OCI-LY3 (cell line): ENCODE data around the gene PKNOX1.

Experiments
- EZH2phosphoT487 ChIP-seq: fragments of 200-600 bp; shearing (Covaris generic); IDR thresholded peaks from 2 replicates; pipeline ENCODE4 v1.6.1; 2018; ENCODE audit warnings: antibody characterized with exemption, mixed run types, low read depth
- TF ChIP-seq, protein P1 (sequence below): fragments of 200-600, 300-600 bp; sonication (generic); IDR thresholded peaks from 2 replicates; pipeline ENCODE4 v1.5.1; 2014; ENCODE audit warnings: antibody characterized with exemption, low read length, low read depth

DNA sequence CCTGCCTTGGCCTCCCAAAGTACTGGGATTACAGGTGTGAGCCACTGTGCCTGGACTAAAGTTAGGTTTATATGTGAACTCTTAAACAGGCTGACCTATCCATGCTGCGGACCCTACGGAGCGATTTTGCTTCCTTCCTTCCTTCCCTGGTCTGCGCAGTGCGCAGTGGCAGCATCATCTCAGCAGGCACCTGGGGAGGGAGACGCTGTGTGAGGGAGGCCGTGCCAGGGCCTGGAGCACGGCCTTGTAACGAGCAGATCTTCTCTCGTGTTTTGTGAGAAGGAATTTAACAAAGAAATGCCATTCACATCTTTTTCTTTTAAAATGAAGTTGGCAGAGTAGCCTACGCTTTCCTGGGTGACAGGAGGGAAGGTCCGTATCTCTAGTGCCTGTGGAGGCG, 45.8 kb downstream of the PKNOX1 start:
- TF ChIP-seq, protein P1, sequence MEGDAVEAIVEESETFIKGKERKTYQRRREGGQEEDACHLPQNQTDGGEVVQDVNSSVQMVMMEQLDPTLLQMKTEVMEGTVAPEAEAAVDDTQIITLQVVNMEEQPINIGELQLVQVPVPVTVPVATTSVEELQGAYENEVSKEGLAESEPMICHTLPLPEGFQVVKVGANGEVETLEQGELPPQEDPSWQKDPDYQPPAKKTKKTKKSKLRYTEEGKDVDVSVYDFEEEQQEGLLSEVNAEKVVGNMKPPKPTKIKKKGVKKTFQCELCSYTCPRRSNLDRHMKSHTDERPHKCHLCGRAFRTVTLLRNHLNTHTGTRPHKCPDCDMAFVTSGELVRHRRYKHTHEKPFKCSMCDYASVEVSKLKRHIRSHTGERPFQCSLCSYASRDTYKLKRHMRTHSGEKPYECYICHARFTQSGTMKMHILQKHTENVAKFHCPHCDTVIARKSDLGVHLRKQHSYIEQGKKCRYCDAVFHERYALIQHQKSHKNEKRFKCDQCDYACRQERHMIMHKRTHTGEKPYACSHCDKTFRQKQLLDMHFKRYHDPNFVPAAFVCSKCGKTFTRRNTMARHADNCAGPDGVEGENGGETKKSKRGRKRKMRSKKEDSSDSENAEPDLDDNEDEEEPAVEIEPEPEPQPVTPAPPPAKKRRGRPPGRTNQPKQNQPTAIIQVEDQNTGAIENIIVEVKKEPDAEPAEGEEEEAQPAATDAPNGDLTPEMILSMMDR: no peak
- TF ChIP-seq EZH2phosphoT487: no peak
